GM12878 (cell line): Measurements from ENCODE around the gene ROCK2. TPM values are rescaled to one million over a fixed set of nuclear protein-coding genes. Genes with fewer than 3 reads are reported as not detected.
A peak's percentile ranks its signal among the peaks of the same experiment; 100 is the strongest.

Experiments used
- ATAC-seq: fragments of 200-7000 bp; cut with Tn5 transposase; 3 replicates; pipeline ENCODE4 v1.9.1; 2020; ENCODE audit warnings: mild to moderate bottlenecking, moderate library complexity
- BruUV-seq: library from RNA; stranded (reverse); fragments of 400-500 nt; replicated peaks from 2 replicates; lab custom pipeline; 2021; lab: Mats Ljungman, UMichigan
- CTCF ChIA-PET: fragments of 300-600 bp; sonication (Branson Sonifier 250); formaldehyde crosslinking; extraction: SDS; loops from one replicate; lab custom pipeline; 2021; ENCODE audit warnings: inconsistent platforms; lab: Yijun Ruan, JAX
- POLR2A ChIA-PET: fragments of 350-600 bp; formaldehyde crosslinking; extraction: SDS; loops from one replicate; lab custom pipeline; 2021; ENCODE audit warnings: inconsistent platforms; lab: Charles Lee
- RAD21 ChIA-PET: fragments of 300-600 bp; sonication (Branson Sonifier 250); formaldehyde crosslinking; loops from one replicate; lab custom pipeline; 2023; ENCODE audit warnings: antibody characterized with exemption; ENCODE audit not compliant: unreplicated experiment; lab: Charles Lee
- SMC1A ChIA-PET: fragments of 300-600 bp; sonication (Branson Sonifier 250); formaldehyde crosslinking; loops from one replicate; lab custom pipeline; 2023; ENCODE audit not compliant: unreplicated experiment, uncharacterized antibody; lab: Charles Lee
- DNase-seq: peaks from one replicate; pipeline ENCODE4 v3.0.0-alpha.2; 2011; ENCODE audit warnings: low read depth, low spot score
- FAIRE-seq: peaks from 3 replicates; lab custom pipeline; 2011; peaks lifted over from hg19 to GRCh38; lab: Jason Lieb, UNC
- H2AFZ ChIP-seq: 2 replicates; pipeline ENCODE4 v1.6.0; 2011; ENCODE audit warnings: low read depth, low read length, control low read depth; ENCODE audit not compliant: control insufficient read depth
- H3K27ac ChIP-seq: 2 replicates; pipeline ENCODE4 v1.5.1; 2011; ENCODE audit warnings: control low read depth; ENCODE audit not compliant: control insufficient read depth, insufficient read depth
- H3K27me3 ChIP-seq, 2 experiments: replicated peaks in 1 of 2; 2 replicates each; pipeline versions ENCODE4 v1.6.0 to v1.6.1; 2011; ENCODE audit warnings: low read length in 1 of 2; ENCODE audit not compliant: control insufficient read depth in 2 of 2, insufficient read depth in 2 of 2
- H3K36me3 ChIP-seq, 2 experiments: 2 replicates each; pipeline ENCODE4 v1.5.1; 2011; ENCODE audit warnings: low read length in 1 of 2; ENCODE audit not compliant: control insufficient read depth in 2 of 2, insufficient read depth in 2 of 2
- H3K4me1 ChIP-seq: 2 replicates; pipeline ENCODE4 v1.6.1; 2011; ENCODE audit warnings: mild to moderate bottlenecking, low read length, moderate library complexity, mixed read lengths; ENCODE audit not compliant: control insufficient read depth, insufficient read depth
- H3K4me2 ChIP-seq: 2 replicates; pipeline ENCODE4 v1.6.0; 2011; ENCODE audit warnings: control low read depth; ENCODE audit not compliant: control insufficient read depth, insufficient read depth
- H3K4me3 ChIP-seq: fragments of 200-600 bp; sonication (generic); 2 replicates; pipeline ENCODE4 v1.5.1; 2016
- H3K79me2 ChIP-seq: 2 replicates; pipeline ENCODE4 v1.6.0; 2011; ENCODE audit warnings: low read length; ENCODE audit not compliant: control insufficient read depth, insufficient read depth
- H3K9ac ChIP-seq: 2 replicates; pipeline ENCODE4 v1.8.0; 2011; ENCODE audit warnings: low read length, control low read depth, mixed read lengths; ENCODE audit not compliant: control insufficient read depth, insufficient read depth
- H3K9me3 ChIP-seq: replicated peaks from 3 replicates; pipeline ENCODE4 v1.5.1; 2011; ENCODE audit warnings: mild to moderate bottlenecking, low read length; ENCODE audit not compliant: control insufficient read depth, insufficient read depth
- H4K20me1 ChIP-seq: 2 replicates; pipeline ENCODE4 v1.6.0; 2011; ENCODE audit not compliant: control insufficient read depth, insufficient read depth
- CHD2 ChIP-seq: IDR thresholded peaks from 2 replicates; pipeline ENCODE4 v1.6.1; 2011; ENCODE audit warnings: low read depth, low read length, improper control_type of control experiment, borderline replicate concordance
- ESRRA ChIP-seq: IDR thresholded peaks from 2 replicates; pipeline ENCODE4 v1.6.1; 2012; ENCODE audit warnings: mild to moderate bottlenecking, low read length, improper control_type of control experiment
- FOXK2 ChIP-seq: fragments of 450-650 bp; IDR thresholded peaks from 2 replicates; pipeline ENCODE4 v1.6.1; 2017; ENCODE audit warnings: mild to moderate bottlenecking, moderate library complexity
- IKZF1 ChIP-seq: fragments of 450-650 bp; conservative IDR thresholded peaks from 2 replicates; pipeline ENCODE4 v1.6.1; 2017; ENCODE audit warnings: antibody characterized with exemption, mild to moderate bottlenecking
- JUND ChIP-seq: IDR thresholded peaks from 2 replicates; pipeline ENCODE4 v1.6.1; 2012; ENCODE audit warnings: low read depth, mild to moderate bottlenecking, low read length, improper control_type of control experiment, moderate library complexity
- MEF2A ChIP-seq: IDR thresholded peaks from 2 replicates; pipeline ENCODE4 v1.6.1; 2011; ENCODE audit warnings: low read depth, mild to moderate bottlenecking, low read length, moderate library complexity; ENCODE audit not compliant: insufficient read depth
- MEF2B ChIP-seq: fragments of 450-650 bp; IDR thresholded peaks from 2 replicates; pipeline ENCODE4 v1.6.1; 2018; ENCODE audit warnings: mild to moderate bottlenecking, moderate library complexity; ENCODE audit not compliant: partially characterized antibody, poor library complexity, severe bottlenecking
- MTA2 ChIP-seq: fragments of 450-650 bp; IDR thresholded peaks from 2 replicates; pipeline ENCODE4 v1.6.1; 2016; ENCODE audit warnings: low read depth, mild to moderate bottlenecking, moderate library complexity
- NFIC ChIP-seq: IDR thresholded peaks from 2 replicates; pipeline ENCODE4 v1.6.1; 2012; ENCODE audit warnings: low read depth, mild to moderate bottlenecking, inconsistent platforms, low read length, moderate library complexity
- NR2C2 ChIP-seq: IDR thresholded peaks from 2 replicates; pipeline ENCODE4 v1.6.1; 2011; ENCODE audit warnings: borderline replicate concordance, low read depth; ENCODE audit not compliant: control insufficient read depth, insufficient read length
- RUNX3 ChIP-seq: IDR thresholded peaks from 2 replicates; pipeline ENCODE4 v1.6.1; 2012; ENCODE audit warnings: low read length, inconsistent platforms
- SREBF1 ChIP-seq: IDR thresholded peaks from 2 replicates; pipeline ENCODE4 v1.6.1; 2012; ENCODE audit warnings: mild to moderate bottlenecking, low read length
- SUPT20H ChIP-seq: IDR thresholded peaks from 2 replicates; pipeline ENCODE4 v1.6.1; 2011; ENCODE audit warnings: low read depth, mild to moderate bottlenecking, low read length, moderate library complexity, borderline replicate concordance; ENCODE audit not compliant: control insufficient read depth
- WRNIP1 ChIP-seq: IDR thresholded peaks from 2 replicates; pipeline ENCODE4 v1.6.1; 2011; ENCODE audit warnings: low read depth, low read length, improper control_type of control experiment, borderline replicate concordance
- WGBS: methylation state at CpG from one replicate; pipeline ENCODE4 v1.1.6; 2016; ENCODE audit warnings: low lambda C conversion rate; ENCODE audit not compliant: insufficient replicate concordance, insufficient coverage; ENCODE audit errors: missing lambda C conversion rate; 5-methylcytosine and 5-hydroxymethylcytosine counted together
- in situ Hi-C: fragments of 300-500 bp; cut with MboI; formaldehyde crosslinking; loops from 9 replicates; pipeline ENCODE4 v1.14.3; 2018; ENCODE audit warnings: mixed read lengths
- intact Hi-C: fragments of 100-400 bp; cut with micrococcal nuclease; formaldehyde crosslinking; loops from one replicate; pipeline ENCODE4 v1.14.2; 2022; ENCODE audit not compliant: unreplicated experiment
- polyA plus RNA-seq, 11 experiments: library from polyadenylated mRNA; depleted of rRNA in 4 of 11; unstranded in 6 of 11; stranded (reverse) in 5 of 11; fragments of >200 nt; fragmentation: Nextera tagmentation in 4 of 11; fragmentation: Illumina TruSeq in 1 of 11; extraction: Ambion mirVana in 4 of 11; extraction: Trizol in 1 of 11; gene quantifications; 1 replicate in 1 of 11; 2 replicates in 10 of 11; pipeline versions ENCODE4 v1.2.1 to v1.2.3, GENCODE V29; 2011 to 2016; ENCODE audit warnings: inconsistent platforms in 2 of 11, missing spikeins in 2 of 11, low read depth in 1 of 11
- total RNA-seq, 4 experiments: library from RNA; depleted of rRNA in 3 of 4; stranded (reverse); fragments of >200 nt in 3 of 4; fragmentation: Illumina TruSeq in 1 of 4; extraction: Trizol in 1 of 4; gene quantifications; 2 replicates each; pipeline versions ENCODE4 v1.2.1 to v1.2.3, GENCODE V29; 2013 to 2021

Gene ROCK2
- total and polyA plus RNA-seq, 10 of the 15 experiments (the other 5 are each of a cell fraction or from before 2014, with no cell fraction given), result 4.6 to 22.1 (median 8.3) TPM

DNA sequence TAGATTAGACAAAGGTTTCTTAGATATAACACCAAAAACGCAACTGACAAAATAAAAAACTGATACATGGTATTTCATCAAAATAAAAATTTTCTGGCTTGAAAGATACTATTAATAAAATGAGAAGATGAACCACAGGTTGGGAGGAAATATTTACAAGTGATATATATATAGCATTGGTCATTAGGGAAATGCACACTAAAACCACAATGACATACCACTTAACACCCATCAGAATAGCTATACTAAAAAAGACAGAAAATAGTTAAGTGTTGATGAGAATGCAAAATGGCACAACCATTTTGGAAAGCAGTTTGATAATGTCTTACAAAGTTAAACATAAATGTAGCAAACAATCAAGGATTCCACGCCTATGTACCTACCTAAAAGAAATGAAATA is 105.3 kb downstream of the ROCK2 start:
- FAIRE-seq, result no peak
- CTCF ChIA-PET, result interaction anchor here (0.6 to 2.3 kb wide), 7 partner anchors 11 to 406 kb away, joined by 3 to 6 read pairs (median 4); no protein-coding TSS in a partner anchor
- POLR2A ChIA-PET, result no interaction called here
- Histone ChIP-seq H3K4me3 (no peak overlapping the region), H3K27me3 (no peaks in the 10 kb centered on the region), H3K4me1 (no peaks in the 10 kb centered on the region), H3K27ac (no peak overlapping the region), H3K36me3 (no peaks in the 10 kb centered on the region), H3K9ac (no peak overlapping the region), H2AFZ (no peak overlapping the region), H3K79me2 (no peaks in the 10 kb centered on the region), H3K4me2 (no peak overlapping the region), H3K9me3 (no peaks in the 10 kb centered on the region), H4K20me1 (no peaks in the 10 kb centered on the region)
- no peak for ATAC-seq
- SMC1A ChIA-PET, result interaction anchor here (0.5 to 1.5 kb wide), 3 partner anchors 11 to 314 kb away, joined by 3 to 4 read pairs (median 4); no protein-coding TSS in a partner anchor
- intact Hi-C loops, result loop anchor here (5.0 kb wide), 1 partner anchor 343 kb away; no protein-coding TSS in a partner anchor
- RAD21 ChIA-PET, result interaction anchor here (1.4 kb wide), 1 partner anchor 208 kb away, joined by 4 read pairs; no protein-coding TSS in a partner anchor
- DNase-seq, result no peak
- no TSS peak for BruUV-seq
- 73% methylated on average over 2 of the region's 2 CpGs for WGBS
- TF ChIP-seq IKZF1 (no peak), SREBF1 (no peak), ESRRA (no peak), MTA2 (peak; percentile 27; the same call in 1 of the 2 replicates), CHD2 (no peak), MEF2A (0 out of 2 replicates have a peak, but pooled peaks have one; percentile 40), RUNX3 (peak; percentile 66; the same call in 1 of the 2 replicates), MEF2B (peak; percentile 46), NR2C2 (no peak), SUPT20H (no peak), NFIC (peak; percentile 17; the same call in 1 of the 2 replicates), WRNIP1 (no peak), JUND (no peak), FOXK2 (no peak)
- in situ Hi-C loops, result loop anchor here (10.0 kb wide), 1 partner anchor 206 kb away; no protein-coding TSS in a partner anchor
